Measurements from ENCODE around the gene LANCL2. TPM values are rescaled to one million over a fixed set of nuclear protein-coding genes. Genes with fewer than 3 reads are reported as not detected.
"Not testable (repeated sequence)": the region's sequence is repeated elsewhere in the genome, so short reads cannot be mapped to it uniquely, and the experiment has no call there.

Gene LANCL2
- total RNA-seq, 1 donor from 2014 or later, result 11.6 TPM

DNA sequence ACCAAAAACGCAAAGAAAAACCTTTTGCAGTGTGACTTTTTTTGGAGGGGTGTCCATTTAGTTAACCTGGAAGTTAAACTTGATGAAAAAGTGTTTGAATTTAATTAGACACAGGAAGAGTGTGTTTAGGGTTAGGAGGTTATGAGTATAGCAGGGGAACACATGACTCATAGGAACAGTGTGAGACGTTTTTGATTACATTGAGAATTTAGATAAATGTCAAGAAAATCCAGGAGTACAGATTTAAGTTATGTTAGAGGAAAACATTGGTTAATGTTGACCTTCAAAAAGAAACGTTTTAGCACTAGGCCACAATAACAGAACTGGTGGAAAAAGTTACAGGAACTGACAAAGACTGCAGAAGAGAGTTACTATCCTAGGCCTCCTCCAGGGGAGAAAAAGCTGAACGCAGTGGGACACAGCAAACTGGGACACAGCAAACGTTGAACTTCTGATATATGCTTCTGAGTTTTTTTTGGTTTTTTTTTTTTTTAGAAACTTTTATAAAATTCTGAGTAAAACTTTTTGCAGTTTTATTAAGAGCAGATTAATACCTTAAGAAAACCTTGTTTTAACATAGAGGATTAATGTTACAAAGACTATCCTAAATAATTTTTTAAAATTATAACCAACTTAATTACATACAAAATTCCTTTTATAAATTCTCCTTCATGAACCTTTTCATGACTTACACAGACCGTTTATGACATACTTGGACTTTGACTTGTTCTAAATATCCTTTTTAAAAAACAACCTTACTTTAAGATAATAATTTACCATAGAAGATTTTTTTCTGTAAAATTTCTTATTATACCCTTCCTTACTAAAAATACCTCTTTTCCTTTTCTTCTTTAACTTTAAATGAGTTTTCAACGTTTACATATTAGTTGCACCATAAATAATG lies 22.2 kb downstream of the LANCL2 start:
- DNase-seq (ENCODE audit: extremely low spot score, unreplicated experiment), result no peak
- Mint-ChIP-seq H3K27ac (ENCODE audit: unreplicated experiment) (no peak overlapping the region), H3K4me1 (ENCODE audit: unreplicated experiment) (no peaks in the 10 kb centered on the region), H3K4me3 (ENCODE audit: unreplicated experiment) (no peak overlapping the region), H3K36me3 (ENCODE audit: unreplicated experiment) (peaks cover 21% of the 10 kb centered on the region), H3K9me3 (ENCODE audit: unreplicated experiment) (peaks cover 29% of the 10 kb centered on the region), H3K27me3 (ENCODE audit: unreplicated experiment) (no peaks in the 10 kb centered on the region)
- no peak for TF ChIP-seq CTCF (IDR thresholded peaks at IDR 0.05)

DNA sequence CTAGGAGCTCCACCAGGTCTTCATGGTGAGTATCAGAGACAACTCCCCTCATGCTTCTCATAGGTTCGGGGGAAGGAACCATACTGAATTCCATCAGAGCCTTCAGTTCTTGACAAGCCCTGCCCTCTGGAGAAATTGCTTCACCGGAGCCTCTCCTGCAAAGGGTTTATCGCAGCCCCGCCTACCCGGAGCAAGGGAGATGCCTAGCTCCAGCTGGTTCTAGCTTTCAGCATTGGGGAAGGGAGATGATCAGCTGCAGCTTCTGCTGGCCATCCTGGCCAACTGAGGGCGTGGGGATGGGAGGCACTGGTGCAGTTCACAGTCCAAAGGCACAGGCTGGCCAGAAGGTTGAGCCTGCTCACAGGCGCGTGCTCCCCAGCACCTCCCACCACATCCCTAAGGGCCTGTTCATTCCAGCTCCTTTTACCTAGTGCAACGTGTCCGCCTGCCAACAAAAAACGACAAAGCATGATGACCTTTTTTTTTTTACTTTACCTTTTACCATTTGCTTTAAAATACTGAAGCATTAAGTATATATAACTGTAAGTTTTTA lies 31.2 kb downstream of the LANCL2 start:
- no peak for DNase-seq (ENCODE audit: extremely low spot score, unreplicated experiment)
- Mint-ChIP-seq H3K27ac (ENCODE audit: unreplicated experiment) (no peak overlapping the region), H3K4me1 (ENCODE audit: unreplicated experiment) (peaks cover 5% of the 10 kb centered on the region), H3K27me3 (ENCODE audit: unreplicated experiment) (no peaks in the 10 kb centered on the region), H3K4me3 (ENCODE audit: unreplicated experiment) (no peak overlapping the region), H3K36me3 (ENCODE audit: unreplicated experiment) (peaks cover 4% of the 10 kb centered on the region), H3K9me3 (ENCODE audit: unreplicated experiment) (no peaks in the 10 kb centered on the region)
- TF ChIP-seq CTCF (IDR thresholded peaks at IDR 0.05), result no peak

GRCh38 chr7:55397617-55398016 lies 32.5 kb downstream of the LANCL2 start:
- Mint-ChIP-seq H3K4me1 (ENCODE audit: unreplicated experiment) (peaks cover 5% of the 10 kb centered on the region), H3K4me3 (ENCODE audit: unreplicated experiment) (no peak overlapping the region), H3K27ac (ENCODE audit: unreplicated experiment) (no peak overlapping the region), H3K9me3 (ENCODE audit: unreplicated experiment) (no peaks in the 10 kb centered on the region), H3K27me3 (ENCODE audit: unreplicated experiment) (no peaks in the 10 kb centered on the region), H3K36me3 (ENCODE audit: unreplicated experiment) (peaks cover 4% of the 10 kb centered on the region)
- DNase-seq (ENCODE audit: extremely low spot score, unreplicated experiment), result no peak
- TF ChIP-seq CTCF (IDR thresholded peaks at IDR 0.05), result no peak

DNA sequence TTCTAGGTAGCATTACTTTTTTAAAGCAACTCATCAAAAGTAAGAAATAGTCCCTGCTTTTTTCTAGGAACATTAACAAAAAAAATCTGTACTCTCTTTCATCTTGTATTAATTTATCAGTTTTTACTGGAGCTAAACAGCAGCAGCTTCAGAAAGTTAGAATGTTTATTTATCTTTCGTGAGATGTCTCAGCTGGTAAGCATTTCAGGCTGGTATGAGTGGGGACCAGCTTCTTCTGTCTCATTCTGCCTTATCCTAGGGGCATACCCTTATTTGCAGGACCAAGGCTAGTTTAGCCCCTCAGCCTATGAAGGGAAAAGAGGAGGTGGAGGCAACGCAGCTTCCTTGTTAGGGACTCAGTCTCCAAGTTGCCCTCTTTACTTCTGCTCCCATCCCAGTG lies 35.1 kb downstream of the LANCL2 start:
- Mint-ChIP-seq H3K9me3 (ENCODE audit: unreplicated experiment) (no peaks in the 10 kb centered on the region), H3K27me3 (ENCODE audit: unreplicated experiment) (no peaks in the 10 kb centered on the region), H3K4me1 (ENCODE audit: unreplicated experiment) (peaks cover 5% of the 10 kb centered on the region), H3K4me3 (ENCODE audit: unreplicated experiment) (no peak overlapping the region), H3K27ac (ENCODE audit: unreplicated experiment) (no peak overlapping the region), H3K36me3 (ENCODE audit: unreplicated experiment) (peaks cover 5% of the 10 kb centered on the region)
- DNase-seq (ENCODE audit: extremely low spot score, unreplicated experiment), result no peak
- no peak for TF ChIP-seq CTCF (IDR thresholded peaks at IDR 0.05)

GRCh38 chr7:55402506-55402905 lies 37.4 kb downstream of the LANCL2 start:
- peaks cover 18% of the 10 kb centered on the region for H3K36me3 Mint-ChIP-seq (ENCODE audit: unreplicated experiment)
- H3K27me3 Mint-ChIP-seq (ENCODE audit: unreplicated experiment); H3K27ac Mint-ChIP-seq (ENCODE audit: unreplicated experiment); H3K9me3 Mint-ChIP-seq (ENCODE audit: unreplicated experiment); H3K4me3 Mint-ChIP-seq (ENCODE audit: unreplicated experiment); DNase-seq (ENCODE audit: extremely low spot score, unreplicated experiment); H3K4me1 Mint-ChIP-seq (ENCODE audit: unreplicated experiment): not testable (repeated sequence)

Data from osteocyte (in vitro differentiated cells).